ENCODE measurements around the gene SRCIN1.
A peak's percentile ranks its signal among the peaks of the same experiment; 100 is the strongest.
"Not testable (repeated sequence)": the region's sequence is repeated elsewhere in the genome, so short reads cannot be mapped to it uniquely, and the experiment has no call there.

Gene SRCIN1

GRCh38 chr17:38625482-38625881, 19.7 kb upstream of the SRCIN1 start:
- Histone ChIP-seq H3K27me3 (ENCODE audit: control insufficient read depth, low read length) (no peaks in the 10 kb centered on the region), H3K4me3 (ENCODE audit: low read length) (peak overlapping the region; percentile 61), H3K4me1 (ENCODE audit: control insufficient read depth, low read length) (peaks cover 61% of the 10 kb centered on the region), H3K79me2 (ENCODE audit: control insufficient read depth, low read length) (no peaks in the 10 kb centered on the region), H3K27ac (ENCODE audit: low read depth, low read length) (peak overlapping the region; percentile 69), H3K4me2 (ENCODE audit: low read length) (peak overlapping the region; percentile 71), H3K9me3 (ENCODE audit: control insufficient read depth, insufficient read depth, low read length) (no peaks in the 10 kb centered on the region), H3K9me2 (replicated peaks; ENCODE audit: control insufficient read depth, low read length) (no peaks in the 10 kb centered on the region), H3K36me3 (ENCODE audit: control insufficient read depth, low read length) (no peaks in the 10 kb centered on the region), H3F3A (ENCODE audit: control insufficient read depth, insufficient read depth) (peaks cover 22% of the 10 kb centered on the region), H4K20me1 (ENCODE audit: control insufficient read depth, insufficient read depth, low read depth, low read length) (no peaks in the 10 kb centered on the region)
- TF ChIP-seq, protein P1, sequence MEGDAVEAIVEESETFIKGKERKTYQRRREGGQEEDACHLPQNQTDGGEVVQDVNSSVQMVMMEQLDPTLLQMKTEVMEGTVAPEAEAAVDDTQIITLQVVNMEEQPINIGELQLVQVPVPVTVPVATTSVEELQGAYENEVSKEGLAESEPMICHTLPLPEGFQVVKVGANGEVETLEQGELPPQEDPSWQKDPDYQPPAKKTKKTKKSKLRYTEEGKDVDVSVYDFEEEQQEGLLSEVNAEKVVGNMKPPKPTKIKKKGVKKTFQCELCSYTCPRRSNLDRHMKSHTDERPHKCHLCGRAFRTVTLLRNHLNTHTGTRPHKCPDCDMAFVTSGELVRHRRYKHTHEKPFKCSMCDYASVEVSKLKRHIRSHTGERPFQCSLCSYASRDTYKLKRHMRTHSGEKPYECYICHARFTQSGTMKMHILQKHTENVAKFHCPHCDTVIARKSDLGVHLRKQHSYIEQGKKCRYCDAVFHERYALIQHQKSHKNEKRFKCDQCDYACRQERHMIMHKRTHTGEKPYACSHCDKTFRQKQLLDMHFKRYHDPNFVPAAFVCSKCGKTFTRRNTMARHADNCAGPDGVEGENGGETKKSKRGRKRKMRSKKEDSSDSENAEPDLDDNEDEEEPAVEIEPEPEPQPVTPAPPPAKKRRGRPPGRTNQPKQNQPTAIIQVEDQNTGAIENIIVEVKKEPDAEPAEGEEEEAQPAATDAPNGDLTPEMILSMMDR (IDR thresholded peaks at IDR 0.05; ENCODE audit: low read depth, low read length, poor library complexity, severe bottlenecking), result no peak
- TF ChIP-seq EZH2phosphoT487 (IDR thresholded peaks at IDR 0.05; ENCODE audit: borderline replicate concordance, low read length), result no peak

- not testable (repeated sequence) for H3K36me3 ChIP-seq (ENCODE audit: control insufficient read depth, low read length); H3K27me3 ChIP-seq (ENCODE audit: control insufficient read depth, low read length); H4K20me1 ChIP-seq (ENCODE audit: control insufficient read depth, insufficient read depth, low read depth, low read length); H3K79me2 ChIP-seq (ENCODE audit: control insufficient read depth, low read length); H3K9me2 ChIP-seq (replicated peaks; ENCODE audit: control insufficient read depth, low read length); H3K9me3 ChIP-seq (ENCODE audit: control insufficient read depth, insufficient read depth, low read length)
- peak overlapping the region; percentile 69 for H3K27ac ChIP-seq (ENCODE audit: low read depth, low read length)
- peaks cover 61% of the 10 kb centered on the region for H3K4me1 ChIP-seq (ENCODE audit: control insufficient read depth, low read length)
- H3F3A ChIP-seq (ENCODE audit: control insufficient read depth, insufficient read depth), result peaks cover 22% of the 10 kb centered on the region
- peak overlapping the region; percentile 71 for H3K4me2 ChIP-seq (ENCODE audit: low read length)
- peak overlapping the region; percentile 61 for H3K4me3 ChIP-seq (ENCODE audit: low read length)
Measured at GRCh38 chr17:38624782-38625355, 19.1 kb upstream of the SRCIN1 start.

GRCh38 chr17:38621538-38621937, 15.8 kb upstream of the SRCIN1 start:
- no peaks in the 10 kb centered on the region for H3K9me2 ChIP-seq (replicated peaks; ENCODE audit: control insufficient read depth, low read length)
- no peaks in the 10 kb centered on the region for H3K79me2 ChIP-seq (ENCODE audit: control insufficient read depth, low read length)
- no peaks in the 10 kb centered on the region for H4K20me1 ChIP-seq (ENCODE audit: control insufficient read depth, insufficient read depth, low read depth, low read length)
- peaks cover 15% of the 10 kb centered on the region for H3F3A ChIP-seq (ENCODE audit: control insufficient read depth, insufficient read depth)
- no peaks in the 10 kb centered on the region for H3K36me3 ChIP-seq (ENCODE audit: control insufficient read depth, low read length)
- H3K9me3 ChIP-seq (ENCODE audit: control insufficient read depth, insufficient read depth, low read length), result no peaks in the 10 kb centered on the region
- no peak overlapping the region for H3K4me3 ChIP-seq (ENCODE audit: low read length)
- TF ChIP-seq, protein P1 (IDR thresholded peaks at IDR 0.05; ENCODE audit: low read depth, low read length, poor library complexity, severe bottlenecking), result no peak
- no peaks in the 10 kb centered on the region for H3K27me3 ChIP-seq (ENCODE audit: control insufficient read depth, low read length)
- H3K4me2 ChIP-seq (ENCODE audit: low read length), result no peak overlapping the region
- peaks cover 43% of the 10 kb centered on the region for H3K4me1 ChIP-seq (ENCODE audit: control insufficient read depth, low read length)
- no peak overlapping the region for H3K27ac ChIP-seq (ENCODE audit: low read depth, low read length)

DNA sequence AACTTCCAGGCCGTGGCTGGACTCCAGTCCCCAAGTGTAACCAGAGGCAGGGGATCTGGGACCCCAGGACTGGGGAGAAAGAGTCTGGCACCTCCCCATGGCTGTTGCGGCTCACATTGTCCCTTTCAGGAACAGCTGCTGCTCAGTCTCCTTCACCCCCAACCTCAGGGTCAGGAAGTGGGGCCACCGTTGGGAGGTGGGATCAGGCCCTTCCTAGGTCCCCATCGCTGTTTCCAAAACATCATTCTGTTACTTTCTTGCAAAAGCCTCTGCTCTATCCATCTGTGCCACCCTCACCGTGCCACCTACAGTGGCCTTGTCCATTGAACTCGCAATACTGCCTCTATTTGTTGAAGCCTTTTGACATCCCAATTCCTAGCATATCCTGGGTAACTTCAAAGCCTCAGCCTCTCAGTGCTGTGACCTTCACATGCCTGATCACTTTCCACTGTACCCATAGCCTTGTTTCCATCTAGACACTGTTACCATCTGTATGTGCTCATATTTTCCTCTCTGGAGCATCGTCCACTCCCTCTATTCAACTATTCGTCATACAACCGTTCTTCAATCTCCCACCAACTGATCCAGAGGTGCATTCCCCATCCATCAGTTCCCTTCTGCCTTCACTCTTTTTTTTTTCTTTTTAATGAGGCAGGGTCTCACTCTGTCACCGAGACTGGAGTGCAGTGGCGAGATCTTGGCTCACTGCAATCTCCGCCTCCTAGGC, 15.0 kb upstream of the SRCIN1 start:
- H3K4me3 ChIP-seq (ENCODE audit: low read length), result no peak overlapping the region
- H3K27ac ChIP-seq (ENCODE audit: low read depth, low read length), result no peak overlapping the region
- no peaks in the 10 kb centered on the region for H3K27me3 ChIP-seq (ENCODE audit: control insufficient read depth, low read length)
- H3K4me2 ChIP-seq (ENCODE audit: low read length), result no peak overlapping the region
- H3K9me3 ChIP-seq (ENCODE audit: control insufficient read depth, insufficient read depth, low read length), result no peaks in the 10 kb centered on the region
- H3K36me3 ChIP-seq (ENCODE audit: control insufficient read depth, low read length), result no peaks in the 10 kb centered on the region
- no peaks in the 10 kb centered on the region for H3K79me2 ChIP-seq (ENCODE audit: control insufficient read depth, low read length)
- no peak for TF ChIP-seq EZH2phosphoT487 (IDR thresholded peaks at IDR 0.05; ENCODE audit: borderline replicate concordance, low read length)
- TF ChIP-seq, protein P1 (IDR thresholded peaks at IDR 0.05; ENCODE audit: low read depth, low read length, poor library complexity, severe bottlenecking), result no peak
- no peaks in the 10 kb centered on the region for H3K9me2 ChIP-seq (replicated peaks; ENCODE audit: control insufficient read depth, low read length)
- no peaks in the 10 kb centered on the region for H4K20me1 ChIP-seq (ENCODE audit: control insufficient read depth, insufficient read depth, low read depth, low read length)
- peaks cover 11% of the 10 kb centered on the region for H3F3A ChIP-seq (ENCODE audit: control insufficient read depth, insufficient read depth)
- H3K4me1 ChIP-seq (ENCODE audit: control insufficient read depth, low read length), result peaks cover 45% of the 10 kb centered on the region

Data from DOHH2 (cell line).